Spleen (tissue), 11 donors: Measurements from ENCODE around the gene CAMKK1. TPM values are rescaled to one million over a fixed set of nuclear protein-coding genes. Genes with fewer than 3 reads are reported as not detected.

Source experiments
- DNase-seq: peaks from one replicate; pipeline ENCODE4 v3.0.0-alpha.2; 2020
- H3K27ac ChIP-seq, 8 donors: fragments of 200-600 bp; sonication (generic) in 7 of 8; 1 replicate in 4 of 8; 2 replicates in 4 of 8; pipeline versions ENCODE4 v1.5.0 to v1.8.0; 2016 to 2021; ENCODE audit warnings: inconsistent platforms in 4 of 8, mild to moderate bottlenecking in 4 of 8, moderate library complexity in 1 of 8
- H3K27me3 ChIP-seq, 7 donors: fragments of 200-600 bp; sonication (generic) in 6 of 7; replicated peaks in 1 of 7; 1 replicate in 4 of 7; 2 replicates in 3 of 7; pipeline versions ENCODE4 v1.5.0 to v1.8.0; 2016 to 2021; ENCODE audit warnings: inconsistent platforms in 3 of 7, mild to moderate bottlenecking in 1 of 7
- H3K36me3 ChIP-seq, 6 donors: fragments of 200-600 bp; sonication (generic) in 5 of 6; 1 replicate in 4 of 6; 2 replicates in 2 of 6; pipeline versions ENCODE4 v1.5.0 to v1.8.0; 2016 to 2021; ENCODE audit warnings: inconsistent platforms in 2 of 6
- H3K4me1 ChIP-seq, 6 donors: fragments of 200-600 bp; sonication (generic) in 5 of 6; 1 replicate in 3 of 6; 2 replicates in 3 of 6; pipeline versions ENCODE4 v1.5.0 to v1.8.0; 2016 to 2021; ENCODE audit warnings: inconsistent platforms in 3 of 6
- H3K4me3 ChIP-seq, 8 donors: fragments of 200-600 bp; sonication (generic) in 7 of 8; 1 replicate in 4 of 8; 2 replicates in 4 of 8; pipeline versions ENCODE4 v1.5.0 to v1.8.0; 2016 to 2021; ENCODE audit warnings: inconsistent platforms in 4 of 8, mild to moderate bottlenecking in 4 of 8, moderate library complexity in 2 of 8
- H3K9me3 ChIP-seq, 8 donors: fragments of 200-600 bp; sonication (generic) in 7 of 8; 1 replicate in 4 of 8; 2 replicates in 4 of 8; pipeline versions ENCODE4 v1.5.0 to v1.8.0; 2016 to 2021; ENCODE audit warnings: inconsistent platforms in 4 of 8
- CTCF ChIP-seq, 11 experiments: fragments of 200-600 bp in 7 of 11; fragments of 450-650 bp in 4 of 11; sonication (generic) in 4 of 11; IDR thresholded peaks in 8 of 11; conservative IDR thresholded peaks in 3 of 11; 1 replicate in 7 of 11; 2 replicates in 4 of 11; pipeline versions ENCODE4 v1.4.0 to v1.8.0; 2016 to 2021; ENCODE audit warnings: antibody characterized with exemption in 11 of 11, inconsistent platforms in 4 of 11, mild to moderate bottlenecking in 1 of 11
- POLR2A ChIP-seq, 3 donors: fragments of 450-650 bp; IDR thresholded peaks; one replicate each; pipeline ENCODE4 v1.5.1; 2017; ENCODE audit warnings: antibody characterized with exemption in 3 of 3, mild to moderate bottlenecking in 1 of 3
- POLR2AphosphoS5 ChIP-seq, 3 donors: sonication (generic); formaldehyde crosslinking; IDR thresholded peaks; one replicate each; pipeline ENCODE4 v1.5.1; 2017; ENCODE audit warnings: antibody characterized with exemption in 3 of 3
- WGBS, 5 donors: extraction: QIAGEN DNeasy Blood & Tissue Kit in 3 of 5; methylation state at CpG; one replicate each; pipeline versions ENCODE4 v1.1.5 to v1.1.7; 2013 to 2018; 5-methylcytosine and 5-hydroxymethylcytosine counted together
- intact Hi-C: fragments of 100-400 bp; cut with DNase I; formaldehyde crosslinking; loops from one replicate; pipeline ENCODE4 v1.15.0; 2023; ENCODE audit warnings: low total_unique reads
- polyA plus RNA-seq, 3 donors: library from polyadenylated mRNA; stranded (reverse); fragments of 200-250 nt; gene quantifications; one replicate each; pipeline ENCODE4 v1.2.1, GENCODE V29; 2013
- total RNA-seq, 7 donors: library from RNA; depleted of rRNA in 3 of 7; stranded (reverse); fragments of >200 nt in 3 of 7; fragmentation: NEBNext Ultra II Directional in 4 of 7; extraction: Animal tissue kit (Norgen Biotek cat#: 25700) in 4 of 7; gene quantifications; one replicate each; pipeline versions ENCODE4 v1.1.0 to v1.2.1, GENCODE V29; 2016 to 2021
- donor health status: healthy with polysubstance abuse.
- donor health status: DM: no; HTN: no; CAD: no; lungs with moderate emphysema.
- donor health status: DM: no; HTN: no; CAD: no.
- donor health status: Bipolar disorder and iron deficiency.
- donor health status: healthy.
- donor health status: DM: no; HTN: no; CAD: no.
- donor health status: DM: yes; HTN: yes; CAD: no.

The CAMKK1 gene
- total and polyA plus RNA-seq, 10 donors: 5.2 to 13.0 (median 9.0) TPM

DNA sequence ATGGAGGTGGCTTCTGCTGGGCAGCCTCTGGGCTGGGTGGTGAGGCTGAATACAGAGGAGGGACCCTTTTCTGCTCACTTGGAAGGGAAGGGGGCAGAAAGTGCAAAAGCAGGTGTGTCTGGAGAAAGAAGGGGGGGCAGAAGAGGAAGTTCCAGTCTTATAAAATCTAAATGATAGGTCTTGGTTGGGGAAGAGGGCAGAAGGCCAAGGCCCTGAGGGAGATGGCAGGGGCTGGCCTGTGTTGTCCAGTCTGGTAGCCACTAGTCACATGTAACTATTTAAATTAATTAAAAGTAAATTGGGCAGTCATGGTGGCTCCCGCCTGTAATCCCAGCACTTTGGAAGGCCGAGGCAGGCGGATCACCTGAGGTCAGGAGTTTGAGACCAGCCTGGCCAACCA, 2.5 kb upstream of the CAMKK1 start:
- peak overlapping the region in 5 of 8 donors; percentile 34 to 95 (median 91) for H3K27ac ChIP-seq
- H3K27me3 ChIP-seq: no peaks in the 10 kb centered on the region
- TF ChIP-seq POLR2AphosphoS5 (IDR thresholded peaks at IDR 0.05) (no peak), POLR2A (IDR thresholded peaks at IDR 0.05) (no peak), CTCF (IDR thresholded peaks at IDR 0.05 in 8 of 11, conservative IDR thresholded peaks at IDR 0.05 in 3 of 11) (no peak)
- intact Hi-C loops: no loop called here
- H3K36me3 ChIP-seq: peaks cover 0 to 40% (median 0%) of the 10 kb centered on the region in 6 donors
- DNase-seq: no peak
- H3K9me3 ChIP-seq: no peaks in the 10 kb centered on the region
- no peak overlapping the region for H3K4me3 ChIP-seq
- H3K4me1 ChIP-seq: peaks cover 22 to 58% (median 48%) of the 10 kb centered on the region in 6 donors
- WGBS, 5 donors: 92 to 98% (median 95%) methylated on average over 3 of the region's 3 CpGs

- Histone ChIP-seq H3K9me3 (no peaks in the 10 kb centered on the region), H3K27me3 (no peaks in the 10 kb centered on the region), H3K27ac (peak overlapping the region in 5 of 8 donors; percentile 34 to 95 (median 91)), H3K4me1 (peaks cover 22 to 62% (median 48%) of the 10 kb centered on the region in 6 donors), H3K4me3 (no peak overlapping the region), H3K36me3 (peaks cover 0 to 38% (median 0%) of the 10 kb centered on the region in 6 donors)
- peak in 1 of 3 donors; percentile 32 for TF ChIP-seq POLR2AphosphoS5 (IDR thresholded peaks at IDR 0.05)
- no peak for TF ChIP-seq CTCF (IDR thresholded peaks at IDR 0.05 in 8 of 11, conservative IDR thresholded peaks at IDR 0.05 in 3 of 11)
- intact Hi-C loops: no loop called here
- no peak for DNase-seq
- 21 to 59% (median 38%) methylated on average over 2 of the region's 2 CpGs for WGBS, 5 donors
Observed at GRCh38 chr17:3894911-3895343, 2.1 kb upstream of the CAMKK1 start.

- peak overlapping the region in 5 of 8 donors; percentile 34 to 95 (median 91) for H3K27ac ChIP-seq
- intact Hi-C loops: no loop called here
- H3K4me3 ChIP-seq: peak overlapping the region in 1 of 8 donors; percentile 98
Observed at GRCh38 chr17:3894188-3894587, 1.3 kb upstream of the CAMKK1 start.

DNA sequence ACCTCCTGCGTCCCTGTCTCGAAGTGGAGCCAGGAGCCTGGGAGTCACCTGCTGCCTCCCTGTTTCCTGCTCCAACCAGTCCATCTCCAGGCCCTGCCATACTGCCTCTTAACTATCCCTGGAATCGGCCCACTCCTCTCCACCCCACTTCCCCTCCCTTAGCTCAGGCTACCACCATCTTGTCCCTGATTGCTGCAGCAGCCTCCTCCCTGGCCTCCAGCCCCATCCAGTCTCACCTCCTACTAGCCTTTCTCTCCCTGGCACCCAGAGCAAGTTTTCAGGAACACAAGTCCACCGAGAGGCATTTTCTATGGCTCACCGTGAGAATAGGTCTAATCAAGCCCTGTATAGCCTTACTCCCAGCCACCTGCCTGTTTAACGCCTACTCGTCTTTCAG, 865 bp upstream of the CAMKK1 start:
- Histone ChIP-seq H3K4me1 (peaks cover 22 to 74% (median 48%) of the 10 kb centered on the region in 6 donors), H3K27ac (peak overlapping the region; percentile 72 to 95 (median 87)), H3K9me3 (no peaks in the 10 kb centered on the region), H3K4me3 (peak overlapping the region in 6 of 8 donors; percentile 75 to 98 (median 90)), H3K36me3 (peaks cover 0 to 26% (median 0%) of the 10 kb centered on the region in 6 donors), H3K27me3 (no peaks in the 10 kb centered on the region)
- WGBS, 5 donors: 57 to 74% (median 65%) methylated on average over 7 of the region's 7 CpGs
- no peak for DNase-seq
- intact Hi-C loops: no loop called here
- TF ChIP-seq POLR2AphosphoS5 (IDR thresholded peaks at IDR 0.05) (no peak), POLR2A (IDR thresholded peaks at IDR 0.05) (no peak), CTCF (IDR thresholded peaks at IDR 0.05 in 8 of 11, conservative IDR thresholded peaks at IDR 0.05 in 3 of 11) (no peak)

More at GRCh38 chr17:3894188-3894587, 1.3 kb upstream of the CAMKK1 start:
- Histone ChIP-seq H3K27me3 (no peaks in the 10 kb centered on the region), H3K36me3 (peaks cover 0 to 31% (median 0%) of the 10 kb centered on the region in 6 donors), H3K4me1 (peaks cover 22 to 69% (median 48%) of the 10 kb centered on the region in 6 donors), H3K9me3 (no peaks in the 10 kb centered on the region)
- no peak for TF ChIP-seq POLR2A (IDR thresholded peaks at IDR 0.05)
- TF ChIP-seq POLR2AphosphoS5 (IDR thresholded peaks at IDR 0.05): no peak
- DNase-seq: no peak
- 61 to 81% (median 76%) methylated on average over 5 of the region's 5 CpGs for WGBS, 5 donors
